Loucy (cell line): ENCODE results near the gene THAP9.

Experiments
- CTCF ChIP-seq: fragments of 200-600 bp; sonication (generic); conservative IDR thresholded peaks from 2 replicates; pipeline ENCODE4 v1.5.1; 2014; ENCODE audit warnings: mild to moderate bottlenecking, antibody characterized with exemption, low read length
- EZH2phosphoT487 ChIP-seq: fragments of 200-600 bp; IDR thresholded peaks from 2 replicates; pipeline ENCODE4 v1.6.1; 2018; ENCODE audit warnings: antibody characterized with exemption, mild to moderate bottlenecking, moderate library complexity, borderline replicate concordance

DNA sequence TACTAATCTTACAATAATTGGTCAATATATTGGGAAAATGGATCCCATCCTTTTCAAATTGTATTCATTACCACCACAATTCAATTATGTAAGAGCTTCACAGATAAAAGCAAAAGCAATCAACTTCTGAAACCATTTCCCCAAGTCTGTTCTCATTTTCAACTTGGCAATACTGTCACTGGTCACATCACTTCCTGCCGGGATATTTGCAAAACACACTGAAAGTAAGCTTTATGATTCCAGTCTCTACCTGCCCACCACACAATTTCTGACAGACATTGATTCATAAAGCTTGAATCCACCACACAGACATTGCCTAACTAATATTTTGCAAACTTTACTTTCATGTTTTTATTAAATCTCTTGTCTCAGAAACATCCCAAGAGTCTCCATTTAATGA is 56.5 kb downstream of the THAP9 start:
- TF ChIP-seq CTCF, result no peak
- TF ChIP-seq EZH2phosphoT487, result no peak
